ENCODE data around the gene PLXNB1.

- TF ChIP-seq ZNF184 (tag by site-specific recombination; IDR thresholded peaks at IDR 0.05) (no peak), ZNF416 (tag by site-specific recombination; IDR thresholded peaks at IDR 0.05) (no peak), ZNF121 (tag by site-specific recombination; IDR thresholded peaks at IDR 0.05) (no peak), CTCF (tag by site-specific recombination; IDR thresholded peaks at IDR 0.05) (no peak), ZNF169 (tag by site-specific recombination; IDR thresholded peaks at IDR 0.05) (no peak), ZNF23 (tag by site-specific recombination; IDR thresholded peaks at IDR 0.05; ENCODE audit: borderline replicate concordance) (no peak), ZNF768 (tag by site-specific recombination; IDR thresholded peaks at IDR 0.05) (no peak), ZNF133 (tag by site-specific recombination; IDR thresholded peaks at IDR 0.05) (no peak), TSHZ1 (tag by site-specific recombination; IDR thresholded peaks at IDR 0.05; ENCODE audit: borderline replicate concordance) (no peak), ZNF433 (tag by site-specific recombination; IDR thresholded peaks at IDR 0.05; ENCODE audit: low read depth) (no peak), GFI1B (tag by site-specific recombination; IDR thresholded peaks at IDR 0.05) (no peak), ZNF501 (tag by site-specific recombination; IDR thresholded peaks at IDR 0.05) (no peak)
- TF ChIP-seq, protein P1, sequence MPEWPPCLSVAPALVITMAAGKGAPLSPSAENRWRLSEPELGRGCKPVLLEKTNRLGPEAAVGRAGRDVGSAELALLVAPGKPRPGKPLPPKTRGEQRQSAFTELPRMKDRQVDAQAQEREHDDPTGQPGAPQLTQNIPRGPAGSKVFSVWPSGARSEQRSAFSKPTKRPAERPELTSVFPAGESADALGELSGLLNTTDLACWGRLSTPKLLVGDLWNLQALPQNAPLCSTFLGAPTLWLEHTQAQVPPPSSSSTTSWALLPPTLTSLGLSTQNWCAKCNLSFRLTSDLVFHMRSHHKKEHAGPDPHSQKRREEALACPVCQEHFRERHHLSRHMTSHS (tag by site-specific recombination; IDR thresholded peaks at IDR 0.05): no peak
- TF ChIP-seq, protein P2, sequence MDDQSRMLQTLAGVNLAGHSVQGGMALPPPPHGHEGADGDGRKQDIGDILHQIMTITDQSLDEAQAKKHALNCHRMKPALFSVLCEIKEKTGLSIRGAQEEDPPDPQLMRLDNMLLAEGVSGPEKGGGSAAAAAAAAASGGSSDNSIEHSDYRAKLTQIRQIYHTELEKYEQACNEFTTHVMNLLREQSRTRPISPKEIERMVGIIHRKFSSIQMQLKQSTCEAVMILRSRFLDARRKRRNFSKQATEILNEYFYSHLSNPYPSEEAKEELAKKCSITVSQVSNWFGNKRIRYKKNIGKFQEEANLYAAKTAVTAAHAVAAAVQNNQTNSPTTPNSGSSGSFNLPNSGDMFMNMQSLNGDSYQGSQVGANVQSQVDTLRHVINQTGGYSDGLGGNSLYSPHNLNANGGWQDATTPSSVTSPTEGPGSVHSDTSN (CRISPR knock-in tag; IDR thresholded peaks at IDR 0.05): no peak
Measured at GRCh38 chr3:48398701-48399386, 31.0 kb downstream of the PLXNB1 start.

All from HEK293 (cell line).